Osteoblast (primary cell): ENCODE data around the gene CMYA5. TPM values are rescaled to one million over a fixed set of nuclear protein-coding genes. Genes with fewer than 3 reads are reported as not detected.

Source experiments
- DNase-seq: peaks from one replicate; pipeline ENCODE4 v3.0.0; 2011; ENCODE audit warnings: low spot score, mixed read lengths; ENCODE audit not compliant: insufficient read length; ENCODE audit errors: missing footprints
- H2AFZ ChIP-seq: 2 replicates; pipeline ENCODE4 v1.6.0; 2011; ENCODE audit warnings: mild to moderate bottlenecking, low read length
- H3K27ac ChIP-seq: 2 replicates; pipeline ENCODE4 v1.5.1; 2011; ENCODE audit warnings: mild to moderate bottlenecking, low read depth, low read length, moderate library complexity
- H3K27me3 ChIP-seq: 2 replicates; pipeline ENCODE4 v1.6.0; 2012; ENCODE audit warnings: mild to moderate bottlenecking, control low read depth, inconsistent platforms, low read length, moderate library complexity; ENCODE audit not compliant: insufficient read depth
- H3K36me3 ChIP-seq: 2 replicates; pipeline ENCODE4 v1.5.1; 2011; ENCODE audit warnings: mild to moderate bottlenecking, low read length, control low read depth, moderate library complexity; ENCODE audit not compliant: insufficient read depth
- H3K4me1 ChIP-seq: 2 replicates; pipeline ENCODE4 v1.5.1; 2011; ENCODE audit warnings: mild to moderate bottlenecking, low read length, control low read depth, moderate library complexity; ENCODE audit not compliant: insufficient read depth
- H3K4me2 ChIP-seq: 2 replicates; pipeline ENCODE4 v1.6.0; 2011; ENCODE audit warnings: mild to moderate bottlenecking, low read length; ENCODE audit not compliant: insufficient read depth
- H3K4me3 ChIP-seq: fragments of 200-600 bp; sonication (generic); 3 replicates; pipeline ENCODE4 v1.5.1; 2012; ENCODE audit warnings: mild to moderate bottlenecking, low read length, inconsistent platforms; ENCODE audit not compliant: insufficient read depth
- H3K79me2 ChIP-seq: 2 replicates; pipeline ENCODE4 v1.6.0; 2012; ENCODE audit warnings: mild to moderate bottlenecking, low read length, control low read depth, inconsistent platforms; ENCODE audit not compliant: insufficient read depth
- H3K9me3 ChIP-seq: 2 replicates; pipeline ENCODE4 v1.5.1; 2011; ENCODE audit warnings: low read depth, low read length, control low read depth
- H4K20me1 ChIP-seq: 2 replicates; pipeline ENCODE4 v1.6.0; 2012; ENCODE audit warnings: mild to moderate bottlenecking, low read length, control low read depth; ENCODE audit not compliant: insufficient read depth
- total RNA-seq: library from RNA; depleted of rRNA; stranded (reverse); fragments of >200 nt; gene quantifications from 2 replicates; pipeline ENCODE4 v1.2.3, GENCODE V29; 2012
- TF ChIP-seq, protein P1 (sequence below): IDR thresholded peaks from 2 replicates; pipeline ENCODE4 v1.5.1; 2011; ENCODE audit warnings: mild to moderate bottlenecking, low read depth, low read length, moderate library complexity; ENCODE audit errors: extremely low read depth

CMYA5 gene
- total RNA-seq, 1 donor, result 2.2 TPM

GRCh38 chr5:79707535-79707934, 17.9 kb downstream of the CMYA5 start:
- no peaks in the 10 kb centered on the region for H3K79me2 ChIP-seq
- H3K27me3 ChIP-seq, result no peaks in the 10 kb centered on the region
- H3K4me2 ChIP-seq, result no peak overlapping the region

GRCh38 chr5:79712741-79713140, 23.1 kb downstream of the CMYA5 start:
- Histone ChIP-seq H3K27me3 (no peaks in the 10 kb centered on the region), H3K36me3 (no peaks in the 10 kb centered on the region), H4K20me1 (no peaks in the 10 kb centered on the region), H3K4me2 (no peak overlapping the region), H3K9me3 (no peaks in the 10 kb centered on the region), H3K27ac (no peak overlapping the region), H2AFZ (no peak overlapping the region), H3K4me1 (no peaks in the 10 kb centered on the region), H3K79me2 (no peaks in the 10 kb centered on the region), H3K4me3 (no peak overlapping the region)
- TF ChIP-seq, protein P1, sequence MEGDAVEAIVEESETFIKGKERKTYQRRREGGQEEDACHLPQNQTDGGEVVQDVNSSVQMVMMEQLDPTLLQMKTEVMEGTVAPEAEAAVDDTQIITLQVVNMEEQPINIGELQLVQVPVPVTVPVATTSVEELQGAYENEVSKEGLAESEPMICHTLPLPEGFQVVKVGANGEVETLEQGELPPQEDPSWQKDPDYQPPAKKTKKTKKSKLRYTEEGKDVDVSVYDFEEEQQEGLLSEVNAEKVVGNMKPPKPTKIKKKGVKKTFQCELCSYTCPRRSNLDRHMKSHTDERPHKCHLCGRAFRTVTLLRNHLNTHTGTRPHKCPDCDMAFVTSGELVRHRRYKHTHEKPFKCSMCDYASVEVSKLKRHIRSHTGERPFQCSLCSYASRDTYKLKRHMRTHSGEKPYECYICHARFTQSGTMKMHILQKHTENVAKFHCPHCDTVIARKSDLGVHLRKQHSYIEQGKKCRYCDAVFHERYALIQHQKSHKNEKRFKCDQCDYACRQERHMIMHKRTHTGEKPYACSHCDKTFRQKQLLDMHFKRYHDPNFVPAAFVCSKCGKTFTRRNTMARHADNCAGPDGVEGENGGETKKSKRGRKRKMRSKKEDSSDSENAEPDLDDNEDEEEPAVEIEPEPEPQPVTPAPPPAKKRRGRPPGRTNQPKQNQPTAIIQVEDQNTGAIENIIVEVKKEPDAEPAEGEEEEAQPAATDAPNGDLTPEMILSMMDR, result no peak
- no peak for DNase-seq

More at GRCh38 chr5:79707535-79707934, 17.9 kb downstream of the CMYA5 start:
- no peak for DNase-seq
- Histone ChIP-seq H3K4me1 (no peaks in the 10 kb centered on the region), H3K4me3 (no peak overlapping the region), H2AFZ (no peak overlapping the region), H3K36me3 (no peaks in the 10 kb centered on the region), H4K20me1 (no peaks in the 10 kb centered on the region), H3K9me3 (no peaks in the 10 kb centered on the region), H3K27ac (no peak overlapping the region)
- TF ChIP-seq, protein P1, result no peak

DNA sequence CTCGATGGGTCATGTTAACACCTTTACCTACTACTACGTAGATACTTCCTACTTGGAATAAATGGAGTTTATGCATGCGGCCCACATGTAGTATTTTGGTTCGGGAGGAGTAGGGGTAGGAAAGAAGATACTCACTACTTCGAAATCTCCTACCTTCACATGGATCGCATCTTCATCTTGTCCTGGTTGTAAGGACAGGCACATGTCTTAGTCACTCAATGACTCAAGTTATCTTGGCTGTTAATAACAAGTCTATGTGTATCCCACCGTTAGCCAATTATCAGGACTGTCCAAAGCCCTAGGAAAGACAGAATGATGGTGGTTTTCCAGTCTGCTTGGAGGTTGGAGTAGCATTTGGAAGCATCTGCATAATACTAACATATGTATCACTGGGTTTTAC, 24.1 kb downstream of the CMYA5 start:
- Histone ChIP-seq H4K20me1 (no peaks in the 10 kb centered on the region), H3K27ac (no peak overlapping the region), H3K36me3 (no peaks in the 10 kb centered on the region), H3K27me3 (no peaks in the 10 kb centered on the region), H3K4me2 (no peak overlapping the region), H2AFZ (no peak overlapping the region), H3K4me3 (no peak overlapping the region), H3K79me2 (no peaks in the 10 kb centered on the region), H3K4me1 (no peaks in the 10 kb centered on the region), H3K9me3 (no peaks in the 10 kb centered on the region)
- DNase-seq, result no peak
- TF ChIP-seq, protein P1, result no peak

DNA sequence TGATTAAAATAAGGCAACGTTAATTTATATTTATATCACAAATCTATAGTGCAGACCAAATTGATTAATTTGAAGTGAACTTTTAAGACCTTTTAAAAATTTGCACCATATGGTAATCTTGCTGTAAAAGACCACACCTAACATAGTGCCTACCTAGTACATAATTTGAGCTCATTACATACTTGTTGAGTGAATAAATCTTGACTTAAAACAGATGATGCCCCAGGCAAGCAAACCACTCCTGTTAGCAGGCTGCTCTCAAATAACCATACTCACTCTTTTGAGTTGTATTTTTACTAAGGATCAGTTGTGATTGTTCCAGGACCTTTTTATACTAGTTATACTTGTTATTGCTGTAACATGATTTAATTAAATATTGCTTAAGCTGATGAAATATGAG, 27.2 kb downstream of the CMYA5 start:
- H3K4me2 ChIP-seq, result no peak overlapping the region
- H3K4me1 ChIP-seq, result no peaks in the 10 kb centered on the region
- TF ChIP-seq, protein P1, result no peak
- no peak overlapping the region for H2AFZ ChIP-seq
- no peaks in the 10 kb centered on the region for H3K36me3 ChIP-seq
- no peaks in the 10 kb centered on the region for H3K79me2 ChIP-seq
- DNase-seq, result no peak
- no peaks in the 10 kb centered on the region for H3K27me3 ChIP-seq
- no peaks in the 10 kb centered on the region for H4K20me1 ChIP-seq
- peaks cover 2% of the 10 kb centered on the region for H3K9me3 ChIP-seq
- H3K27ac ChIP-seq, result no peak overlapping the region
- H3K4me3 ChIP-seq, result no peak overlapping the region
